GM19099 (cell line): ENCODE measurements around the gene ERCC5.

Experiments
- POLR2A ChIP-seq: IDR thresholded peaks from 3 replicates; pipeline ENCODE4 v1.6.1; 2011; ENCODE audit warnings: low read depth; ENCODE audit not compliant: insufficient read length; ENCODE audit errors: extremely low read depth

Gene ERCC5

DNA sequence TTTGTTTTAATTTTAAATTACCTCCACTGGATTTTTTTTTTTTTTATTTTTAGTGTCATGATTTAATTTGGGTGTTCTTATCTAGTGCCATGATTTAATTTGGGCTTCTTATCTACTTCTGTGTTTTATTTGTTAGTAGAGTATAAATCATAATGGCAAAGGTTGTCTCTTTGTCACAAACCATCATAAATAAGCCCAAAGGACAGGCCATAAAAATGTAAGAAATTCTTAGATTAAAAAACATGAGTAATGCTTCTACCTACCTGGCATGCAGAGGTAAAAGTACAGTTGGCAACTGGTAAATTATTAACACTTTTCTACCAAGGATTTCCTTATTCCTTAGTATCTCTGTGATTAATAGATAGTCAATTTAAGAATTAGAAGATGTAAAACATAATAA lies 55.2 kb downstream of the ERCC5 start:
- no peak for TF ChIP-seq POLR2A

GRCh38 chr13:102901615-102902305 lies 55.9 kb downstream of the ERCC5 start:
- TF ChIP-seq POLR2A, result no peak

GRCh38 chr13:102902789-102903347 lies 57.0 kb downstream of the ERCC5 start:
- no peak for TF ChIP-seq POLR2A

DNA sequence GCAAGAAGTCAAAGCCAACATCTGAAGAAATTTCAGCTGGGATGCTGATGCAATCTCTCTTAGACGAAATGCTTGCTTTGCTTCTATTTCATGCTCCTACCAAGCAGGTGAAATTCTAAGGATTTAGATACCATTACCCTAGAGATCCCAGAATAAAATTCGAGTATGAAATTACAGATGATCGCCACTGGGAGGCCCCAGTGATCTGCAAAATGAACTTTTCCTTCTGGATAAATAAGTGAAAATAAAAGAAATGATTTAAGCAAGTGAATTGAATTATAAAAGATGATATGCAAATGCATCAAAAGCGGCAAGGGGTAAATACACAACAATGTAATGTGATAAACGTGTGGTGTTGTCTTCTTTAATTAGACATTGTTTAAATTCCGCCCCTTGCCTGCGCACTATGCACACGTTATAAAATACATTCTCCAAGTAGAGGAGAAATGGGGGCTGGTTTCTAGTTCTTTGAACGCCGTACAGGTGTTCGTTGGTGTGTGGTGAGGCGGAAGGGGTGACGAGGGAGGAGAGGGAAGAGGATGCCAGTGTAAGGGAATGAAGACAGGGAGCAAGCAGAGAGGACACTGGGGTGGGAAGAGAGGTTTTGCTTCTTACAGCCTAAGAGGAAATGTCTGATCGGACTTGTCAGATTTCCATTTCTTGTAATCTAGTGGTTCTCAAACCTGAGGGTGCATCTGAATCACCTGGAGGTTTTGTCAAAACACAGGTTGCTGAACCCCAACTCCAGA lies 58.0 kb downstream of the ERCC5 start:
- no peak for TF ChIP-seq POLR2A

- TF ChIP-seq POLR2A, result no peak
Measured at GRCh38 chr13:102904408-102904862, 58.6 kb downstream of the ERCC5 start.

DNA sequence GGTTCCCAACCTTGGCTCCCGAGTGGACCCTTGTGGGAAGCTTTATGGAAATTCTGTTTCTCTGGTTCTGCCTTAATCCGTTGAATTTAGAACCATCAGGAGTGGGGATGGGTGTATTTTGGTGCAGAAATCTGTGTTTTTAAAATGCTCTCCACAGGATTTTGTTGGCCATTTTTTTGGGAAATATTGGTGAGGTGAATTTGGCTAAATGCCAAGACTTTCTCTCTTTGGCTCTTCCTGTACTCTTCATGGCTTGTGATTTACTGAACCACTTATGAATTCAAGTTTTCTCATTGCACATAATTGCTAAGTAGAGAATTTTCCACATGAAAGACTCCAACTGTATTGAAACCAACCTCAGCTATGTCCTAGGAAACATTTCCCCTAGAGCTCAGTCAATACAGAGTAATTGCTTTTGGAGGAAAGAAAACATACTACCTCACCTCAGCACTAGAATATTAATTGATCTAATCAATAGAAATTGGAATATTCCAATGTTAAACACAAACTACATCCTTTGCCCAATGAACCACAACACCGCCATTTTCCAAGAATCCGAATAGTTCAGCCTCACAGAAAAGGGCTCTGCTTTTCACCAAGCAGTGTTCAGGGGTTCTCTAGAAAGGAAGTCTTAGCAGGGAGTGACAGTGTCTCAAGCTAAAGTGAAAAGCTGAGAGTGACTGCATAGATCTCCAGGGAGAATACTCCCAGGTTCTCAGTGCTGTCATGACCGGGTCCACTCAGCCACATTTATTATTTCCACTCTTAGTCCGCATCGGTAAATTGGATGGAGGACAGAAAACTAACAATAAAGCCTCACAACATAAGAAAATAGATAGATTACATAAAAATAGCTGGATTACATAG lies 60.3 kb downstream of the ERCC5 start:
- TF ChIP-seq POLR2A, result no peak

GRCh38 chr13:102907016-102907756 lies 61.4 kb downstream of the ERCC5 start:
- no peak for TF ChIP-seq POLR2A

GRCh38 chr13:102907886-102908515 lies 62.2 kb downstream of the ERCC5 start:
- TF ChIP-seq POLR2A, result no peak

- no peak for TF ChIP-seq POLR2A
Measured at GRCh38 chr13:102909971-102910370, 64.1 kb downstream of the ERCC5 start.

DNA sequence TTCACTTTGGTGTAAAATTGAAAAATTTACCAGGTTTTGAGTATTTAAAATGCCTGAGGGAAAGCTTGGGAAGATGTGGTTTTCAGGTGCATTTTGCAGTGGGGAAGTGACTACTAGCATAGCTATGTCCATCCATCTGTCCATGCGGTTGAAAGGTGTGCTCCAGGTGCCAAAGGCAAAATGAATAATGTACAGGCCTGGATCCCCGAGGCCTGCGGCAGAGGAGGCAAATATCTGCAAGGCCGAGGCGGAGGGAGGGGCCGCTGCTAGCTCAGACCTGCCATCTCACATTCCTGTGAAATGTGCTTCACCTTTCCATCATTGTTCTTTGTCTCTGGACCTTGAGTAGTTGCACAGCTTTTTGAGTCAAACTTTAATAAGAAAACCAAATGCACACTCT lies 65.5 kb downstream of the ERCC5 start:
- TF ChIP-seq POLR2A, result no peak

DNA sequence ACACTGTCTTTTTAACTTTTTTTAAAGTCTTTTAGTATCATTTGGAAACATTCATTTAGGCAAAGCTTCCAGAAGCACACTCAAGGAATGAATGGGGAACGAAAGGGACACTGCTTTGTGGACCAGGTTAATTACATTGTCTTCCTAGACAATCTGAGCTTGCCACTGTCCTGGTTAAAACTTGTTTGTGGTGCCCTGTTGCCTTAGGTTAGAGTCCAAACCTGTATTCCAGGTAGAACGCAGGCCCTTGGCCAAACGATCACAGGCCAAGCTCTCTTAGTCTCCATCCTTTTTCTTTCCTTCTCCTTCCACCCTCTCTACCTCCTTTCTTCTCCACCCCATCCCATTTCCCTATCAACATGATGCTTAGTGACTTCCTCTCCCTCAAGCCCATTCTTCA lies 66.8 kb downstream of the ERCC5 start:
- TF ChIP-seq POLR2A, result no peak

GRCh38 chr13:102913914-102914313 lies 68.1 kb downstream of the ERCC5 start:
- no peak for TF ChIP-seq POLR2A

- no peak for TF ChIP-seq POLR2A
Measured at GRCh38 chr13:102914339-102914930, 68.6 kb downstream of the ERCC5 start.

- TF ChIP-seq POLR2A, result no peak
Measured at GRCh38 chr13:102915393-102915930, 69.6 kb downstream of the ERCC5 start.

- TF ChIP-seq POLR2A, result no peak
Measured at GRCh38 chr13:102917019-102917418, 71.2 kb downstream of the ERCC5 start.
